ENCODE results near the gene LRMDA.

Gene LRMDA

DNA sequence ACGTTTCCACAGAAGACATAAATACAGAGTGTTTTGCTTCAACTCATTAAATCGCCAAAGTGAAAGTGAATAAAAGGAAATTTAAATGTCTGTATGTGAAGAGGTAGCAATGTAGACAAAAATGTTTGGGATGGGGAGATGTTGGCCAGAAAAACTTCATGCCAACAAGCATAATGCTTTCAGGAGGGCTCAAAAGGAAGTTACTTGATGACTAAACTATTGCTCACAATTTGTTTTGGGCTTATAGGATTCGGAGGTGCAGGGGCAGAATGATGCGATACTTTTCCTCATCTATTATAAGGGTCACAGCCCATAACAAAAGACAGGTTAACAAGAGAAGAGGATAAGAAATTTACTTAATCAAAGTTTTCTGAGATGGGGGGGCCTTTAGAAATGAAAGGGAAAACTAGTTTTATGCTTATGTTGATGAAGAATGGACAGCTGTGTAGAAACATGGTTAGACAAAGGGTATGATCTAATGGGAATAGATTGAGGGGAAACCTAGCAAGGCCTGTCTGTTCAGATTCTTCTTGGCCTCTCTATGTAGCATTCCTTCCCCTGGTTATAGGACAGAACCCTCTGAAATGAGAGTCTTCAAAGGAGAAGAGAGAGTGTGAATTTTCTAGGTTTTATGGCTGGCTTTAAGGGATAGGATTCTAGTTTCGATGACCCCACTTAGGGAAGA lies 898.6 kb downstream of the LRMDA start:
- no peak for TF ChIP-seq ZNF274 (IDR thresholded peaks at IDR 0.05; ENCODE audit: low read depth, low read length)
- no peak overlapping the region for H3K4me3 ChIP-seq (ENCODE audit: low read length)

DNA sequence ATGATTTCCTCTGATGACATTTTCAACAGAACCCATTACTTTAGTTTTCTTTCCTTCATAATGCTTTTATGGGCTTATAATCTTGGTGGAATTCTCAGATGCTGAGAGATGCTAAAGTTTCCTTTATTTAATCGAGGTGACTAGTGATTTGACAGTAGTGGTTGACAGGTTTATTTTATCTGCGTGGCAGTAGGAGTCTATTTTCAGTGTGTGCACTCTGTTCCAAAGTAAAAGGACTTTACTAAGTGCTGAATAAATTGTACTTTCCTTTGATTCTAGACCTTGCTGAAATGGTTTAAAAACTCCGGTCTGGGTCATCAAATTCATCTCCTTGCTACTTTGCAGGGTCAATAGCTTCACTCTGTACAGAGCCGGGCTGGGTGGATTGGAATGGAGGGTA lies 900.3 kb downstream of the LRMDA start:
- H3K4me3 ChIP-seq (ENCODE audit: low read length): no peak overlapping the region
- no peak for TF ChIP-seq ZNF274 (IDR thresholded peaks at IDR 0.05; ENCODE audit: low read depth, low read length)

DNA sequence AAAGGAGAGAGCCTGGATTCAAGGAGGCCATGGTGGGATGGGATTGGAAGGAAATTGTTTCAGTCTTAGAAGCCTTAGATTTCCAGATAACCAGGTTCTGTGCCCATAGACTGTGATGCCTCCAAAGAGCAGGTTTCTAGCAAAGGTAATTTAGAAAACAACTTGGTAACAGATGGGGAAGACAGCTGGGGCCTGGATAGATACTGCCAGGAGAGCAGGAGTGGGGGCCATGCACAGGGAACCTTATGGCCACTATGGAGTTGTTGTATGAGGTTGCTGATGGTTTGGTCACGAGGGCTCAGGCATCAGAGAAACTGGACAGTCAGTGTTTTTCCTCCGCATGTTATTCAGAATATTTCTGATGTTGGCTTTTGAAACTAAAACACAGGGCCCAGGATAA lies 901.9 kb downstream of the LRMDA start:
- H3K4me3 ChIP-seq (ENCODE audit: low read length): no peak overlapping the region
- TF ChIP-seq ZNF274 (IDR thresholded peaks at IDR 0.05; ENCODE audit: low read depth, low read length): no peak

DNA sequence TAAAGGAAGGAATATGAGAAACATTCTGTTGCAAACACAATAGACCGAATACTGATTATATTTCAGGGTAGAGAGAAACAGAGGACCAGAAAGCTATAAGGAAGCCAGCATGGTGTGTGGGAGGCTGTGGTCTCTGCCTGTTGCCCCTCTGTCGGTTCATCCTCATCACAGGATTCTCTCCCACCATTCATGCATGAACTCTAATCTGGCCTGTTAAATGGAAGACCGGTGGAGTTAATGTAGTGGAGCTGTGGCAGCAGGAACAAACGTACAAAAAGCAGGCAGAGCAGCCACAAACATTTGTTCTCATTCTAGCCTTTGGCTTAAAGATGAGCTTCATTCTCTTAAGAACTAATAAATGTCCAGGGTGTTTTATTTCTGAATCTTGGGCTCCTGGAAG lies 902.4 kb downstream of the LRMDA start:
- H3K4me3 ChIP-seq (ENCODE audit: low read length): no peak overlapping the region
- TF ChIP-seq ZNF274 (IDR thresholded peaks at IDR 0.05; ENCODE audit: low read depth, low read length): no peak

DNA sequence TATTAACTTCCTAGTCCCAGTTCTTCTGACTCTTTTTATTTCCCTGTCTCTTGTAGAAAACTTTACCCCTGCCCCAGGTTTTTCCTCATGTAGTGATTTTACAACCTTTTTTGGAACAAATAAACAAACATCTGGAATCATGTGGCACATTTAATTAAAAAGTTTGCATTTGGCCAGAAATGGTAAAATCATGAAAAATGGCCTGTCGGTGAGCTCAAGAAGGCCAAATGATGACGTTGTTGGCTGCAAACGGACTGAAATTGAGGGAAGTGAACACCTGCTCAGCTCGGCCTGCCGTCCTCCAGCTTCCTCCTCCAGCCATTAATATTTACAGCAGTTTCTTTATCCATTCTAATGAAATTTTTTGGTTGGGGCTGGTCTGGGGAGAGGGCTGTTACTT lies 902.8 kb downstream of the LRMDA start:
- no peak for TF ChIP-seq ZNF274 (IDR thresholded peaks at IDR 0.05; ENCODE audit: low read depth, low read length)
- no peak overlapping the region for H3K4me3 ChIP-seq (ENCODE audit: low read length)

DNA sequence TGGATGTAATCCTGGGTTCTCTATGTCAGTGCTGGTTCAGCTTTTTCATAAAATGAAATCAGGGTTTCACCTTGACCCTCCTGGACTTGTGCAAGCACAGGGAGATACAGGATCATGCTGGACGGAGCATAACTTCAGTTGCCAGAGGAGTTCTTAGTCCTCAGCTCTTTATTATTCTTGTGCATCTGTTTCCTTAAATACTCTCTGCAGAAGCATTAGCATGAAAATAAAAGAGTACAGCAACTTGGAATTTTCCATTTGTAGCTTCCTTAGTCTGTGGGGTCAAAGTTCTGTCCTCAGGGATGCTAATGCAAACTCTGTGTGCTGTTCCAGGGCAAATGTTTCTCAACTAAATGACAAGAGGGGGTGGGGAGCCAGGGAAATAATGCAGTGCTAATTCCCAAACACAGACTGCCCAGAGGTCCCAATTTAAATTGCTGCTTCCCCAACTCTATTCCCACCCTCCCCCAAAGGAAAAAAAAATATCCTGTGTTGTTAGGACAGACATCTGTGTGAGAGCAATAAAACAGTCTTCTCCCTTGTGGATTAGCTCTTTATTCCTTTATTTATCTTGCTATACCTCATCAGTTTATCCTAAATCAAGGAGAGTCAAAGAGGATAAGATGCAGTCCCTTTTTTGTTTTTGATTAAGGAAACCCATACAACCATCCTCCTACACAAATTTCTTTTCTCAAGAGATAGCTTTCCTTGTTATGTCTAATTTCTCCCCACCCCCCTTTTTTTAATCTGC lies 905.0 kb downstream of the LRMDA start:
- no peak overlapping the region for H3K4me3 ChIP-seq (ENCODE audit: low read length)
- TF ChIP-seq ZNF274 (IDR thresholded peaks at IDR 0.05; ENCODE audit: low read depth, low read length): no peak

DNA sequence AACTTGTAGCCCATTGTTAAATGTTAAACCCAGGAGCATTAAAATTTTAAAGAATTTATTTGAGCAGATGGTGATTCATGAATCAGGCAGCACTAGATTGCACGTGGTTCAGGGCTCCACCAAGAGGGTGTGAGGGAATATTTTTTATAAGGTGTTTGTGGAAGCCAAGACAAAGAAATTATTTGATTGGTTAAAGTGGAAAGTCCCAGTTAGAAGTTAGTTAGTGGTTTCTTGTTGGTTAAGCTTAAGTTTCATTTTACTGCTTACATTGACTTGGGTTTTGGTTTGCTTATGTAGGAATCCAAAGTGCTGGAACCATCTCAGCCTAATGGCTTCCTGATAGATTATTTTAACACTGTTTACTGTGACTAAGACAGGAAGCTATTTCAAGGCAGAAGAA lies 906.2 kb downstream of the LRMDA start:
- TF ChIP-seq ZNF274 (IDR thresholded peaks at IDR 0.05; ENCODE audit: low read depth, low read length): no peak
- no peak overlapping the region for H3K4me3 ChIP-seq (ENCODE audit: low read length)

DNA sequence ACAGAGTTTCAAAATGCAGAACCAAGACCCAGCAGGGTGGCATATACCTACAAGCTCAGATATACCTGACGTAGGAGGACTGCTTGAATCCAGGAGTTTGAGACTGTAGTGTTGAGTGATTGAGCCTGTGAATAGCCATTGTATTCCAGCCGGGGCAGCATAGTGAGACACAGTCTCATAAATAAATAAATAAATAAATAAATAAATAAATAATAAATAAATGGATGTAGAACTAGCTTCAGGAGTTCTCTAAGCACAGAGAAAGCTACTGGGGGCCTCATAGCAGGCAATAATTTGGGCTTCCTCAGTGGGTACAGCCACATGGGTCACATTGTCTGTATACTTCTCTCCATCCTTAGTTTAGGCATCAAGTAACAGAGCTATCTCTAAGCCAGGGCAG lies 906.8 kb downstream of the LRMDA start:
- H3K4me3 ChIP-seq (ENCODE audit: low read length): no peak overlapping the region
- TF ChIP-seq ZNF274 (IDR thresholded peaks at IDR 0.05; ENCODE audit: low read depth, low read length): no peak

DNA sequence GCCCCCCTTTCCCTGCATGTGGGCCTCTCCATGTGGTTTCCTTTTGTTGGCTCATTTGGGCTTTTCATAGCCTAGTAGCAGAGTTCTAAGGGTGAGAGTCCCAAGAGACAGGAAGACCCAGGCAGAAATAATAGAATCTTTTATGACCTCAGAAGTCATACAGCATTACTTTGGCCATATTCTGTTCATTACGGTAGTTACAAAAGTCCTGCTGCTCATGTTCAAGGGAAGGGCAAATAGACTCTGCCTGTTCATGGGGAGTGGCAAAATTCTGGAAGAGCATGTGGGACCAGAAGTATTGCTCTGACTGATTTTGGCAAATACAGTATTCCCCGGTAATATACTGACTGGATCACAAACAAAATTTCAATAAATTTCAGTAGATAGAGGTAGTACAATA lies 910.3 kb downstream of the LRMDA start:
- H3K4me3 ChIP-seq (ENCODE audit: low read length): no peak overlapping the region
- no peak for TF ChIP-seq ZNF274 (IDR thresholded peaks at IDR 0.05; ENCODE audit: low read depth, low read length)

DNA sequence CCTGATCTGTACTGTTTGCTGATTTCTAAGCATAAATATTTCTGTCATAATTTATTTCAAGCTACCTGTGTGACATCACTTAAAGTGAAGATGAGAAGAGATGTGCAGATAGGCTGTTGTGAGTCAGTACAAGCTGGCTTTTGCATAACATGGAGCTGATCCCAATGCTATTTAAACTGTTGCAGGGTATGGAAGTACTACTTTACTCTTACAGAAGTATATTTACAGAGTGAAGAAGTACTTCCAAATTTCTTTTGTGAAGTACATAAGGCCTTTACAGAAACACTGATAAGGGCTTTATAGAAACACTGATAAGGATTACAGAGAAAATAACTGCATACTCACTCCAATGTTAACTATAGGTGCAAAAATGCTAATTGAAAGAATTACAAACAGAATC lies 911.6 kb downstream of the LRMDA start:
- no peak overlapping the region for H3K4me3 ChIP-seq (ENCODE audit: low read length)
- no peak for TF ChIP-seq ZNF274 (IDR thresholded peaks at IDR 0.05; ENCODE audit: low read depth, low read length)

DNA sequence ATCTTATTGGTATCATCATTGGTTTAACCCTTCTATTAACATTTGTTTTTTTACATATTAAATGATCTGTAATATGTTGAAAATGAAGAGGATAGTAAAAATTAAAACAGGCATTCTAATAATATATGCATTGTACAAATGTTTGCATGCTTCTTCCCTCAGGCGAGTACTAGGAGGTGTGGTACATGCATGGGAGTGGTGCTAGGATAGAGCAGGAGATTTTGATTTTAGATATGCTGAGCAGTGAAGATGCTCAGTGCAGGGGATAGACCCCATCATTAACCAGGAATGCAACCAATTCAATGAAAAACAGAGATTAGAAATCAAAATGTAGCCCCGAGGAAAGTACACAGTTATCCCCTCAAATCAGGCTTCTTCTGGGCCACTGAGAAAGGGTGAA lies 916.4 kb downstream of the LRMDA start:
- no peak overlapping the region for H3K4me3 ChIP-seq (ENCODE audit: low read length)
- no peak for TF ChIP-seq ZNF274 (IDR thresholded peaks at IDR 0.05; ENCODE audit: low read depth, low read length)

DNA sequence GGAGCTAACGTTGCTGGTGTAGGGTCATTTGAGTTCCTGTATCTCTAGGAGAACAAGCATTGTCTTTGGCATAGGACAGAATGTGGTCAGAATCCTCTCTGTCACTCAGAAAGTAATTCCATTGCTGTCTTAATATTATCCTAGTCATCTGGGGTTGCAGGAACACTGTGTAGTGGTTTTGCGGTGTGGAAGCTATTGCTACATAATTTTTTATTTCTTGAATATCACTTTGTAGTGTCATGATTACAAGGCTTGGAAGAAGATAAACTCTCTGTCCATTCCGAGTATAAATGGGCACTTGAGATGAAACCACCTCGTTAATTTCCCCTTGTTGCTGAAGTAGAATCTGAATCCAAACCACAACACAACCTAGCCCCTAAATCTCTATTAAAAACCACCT lies 919.2 kb downstream of the LRMDA start:
- no peak overlapping the region for H3K4me3 ChIP-seq (ENCODE audit: low read length)
- TF ChIP-seq ZNF274 (IDR thresholded peaks at IDR 0.05; ENCODE audit: low read depth, low read length): no peak

DNA sequence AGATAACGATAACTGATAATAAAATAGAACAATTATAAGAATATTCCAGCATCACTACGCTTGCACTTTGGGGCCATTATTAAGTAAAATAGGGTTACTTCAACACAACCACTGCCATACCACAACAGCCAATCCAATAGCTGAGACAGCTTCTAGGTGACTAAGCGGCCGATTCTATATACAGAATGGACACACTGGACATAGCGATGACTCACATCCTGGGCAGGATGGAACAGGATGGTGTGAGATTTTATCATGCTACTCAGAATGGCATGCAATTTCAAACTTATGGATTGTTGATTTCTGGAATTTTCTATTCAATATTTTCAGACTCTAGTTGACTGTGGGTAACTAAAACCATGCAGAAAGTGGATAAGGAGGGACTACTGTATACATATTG lies 920.9 kb downstream of the LRMDA start:
- TF ChIP-seq ZNF274 (IDR thresholded peaks at IDR 0.05; ENCODE audit: low read depth, low read length): no peak
- H3K4me3 ChIP-seq (ENCODE audit: low read length): no peak overlapping the region

DNA sequence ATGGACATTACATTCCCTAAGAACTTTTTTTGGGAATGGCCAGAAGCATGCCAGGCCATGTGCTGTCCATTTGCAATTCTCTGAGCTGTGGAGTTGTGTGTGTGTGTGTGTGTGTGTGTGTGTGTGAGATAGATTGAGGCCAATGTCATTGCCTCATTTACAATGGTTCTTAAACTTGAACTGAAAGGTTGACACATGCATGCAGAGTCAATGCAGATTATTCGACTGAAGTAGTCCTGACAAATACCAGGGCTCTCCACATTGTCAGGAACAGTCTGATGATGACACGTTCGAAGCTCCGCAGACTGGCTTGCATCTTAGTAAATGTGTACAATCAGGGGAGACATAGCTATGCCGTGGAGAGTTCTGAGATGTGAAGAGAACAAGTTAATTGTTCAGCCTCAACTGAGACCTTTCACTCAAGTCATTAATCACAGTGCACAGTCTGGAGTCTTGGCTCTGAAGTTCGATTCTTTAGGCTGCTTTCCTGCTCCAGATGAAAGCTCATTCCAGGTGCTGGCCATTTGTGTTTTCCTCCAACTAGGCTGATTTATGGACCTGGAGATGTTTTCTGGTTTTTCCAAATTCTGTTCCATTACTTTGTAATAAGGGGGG lies 921.9 kb downstream of the LRMDA start:
- no peak for TF ChIP-seq ZNF274 (IDR thresholded peaks at IDR 0.05; ENCODE audit: low read depth, low read length)
- H3K4me3 ChIP-seq (ENCODE audit: low read length): no peak overlapping the region

DNA sequence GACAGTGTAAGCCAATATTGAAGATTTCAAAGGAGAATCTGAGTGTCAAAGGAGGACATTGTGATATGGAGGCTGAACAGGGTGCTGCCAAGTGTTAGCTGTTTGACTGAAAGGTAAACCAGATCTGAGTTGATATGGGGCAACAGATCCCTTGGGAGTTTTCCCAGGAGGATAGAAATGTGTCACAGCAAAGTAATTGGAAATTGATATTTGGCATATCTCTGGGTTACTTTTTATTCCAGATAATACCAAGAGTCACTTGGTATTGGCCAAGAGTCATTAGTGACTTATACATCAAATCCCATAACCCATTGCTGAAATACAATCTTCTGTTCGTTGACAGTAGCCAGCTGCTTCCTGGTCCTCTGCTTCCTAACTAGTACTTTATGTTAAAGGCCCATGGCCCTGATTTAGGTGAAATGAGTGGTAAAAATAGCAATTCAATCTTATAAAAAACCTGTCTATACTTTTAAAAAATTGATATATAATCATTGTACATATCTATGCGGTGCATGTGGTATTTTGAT lies 922.9 kb downstream of the LRMDA start:
- no peak overlapping the region for H3K4me3 ChIP-seq (ENCODE audit: low read length)
- no peak for TF ChIP-seq ZNF274 (IDR thresholded peaks at IDR 0.05; ENCODE audit: low read depth, low read length)

Data from GM08714 (cell line).